ENCODE data around the gene EPB41L4A.
"Not testable (repeated sequence)": the region's sequence is repeated elsewhere in the genome, so short reads cannot be mapped to it uniquely, and the experiment has no call there.

The EPB41L4A gene

DNA sequence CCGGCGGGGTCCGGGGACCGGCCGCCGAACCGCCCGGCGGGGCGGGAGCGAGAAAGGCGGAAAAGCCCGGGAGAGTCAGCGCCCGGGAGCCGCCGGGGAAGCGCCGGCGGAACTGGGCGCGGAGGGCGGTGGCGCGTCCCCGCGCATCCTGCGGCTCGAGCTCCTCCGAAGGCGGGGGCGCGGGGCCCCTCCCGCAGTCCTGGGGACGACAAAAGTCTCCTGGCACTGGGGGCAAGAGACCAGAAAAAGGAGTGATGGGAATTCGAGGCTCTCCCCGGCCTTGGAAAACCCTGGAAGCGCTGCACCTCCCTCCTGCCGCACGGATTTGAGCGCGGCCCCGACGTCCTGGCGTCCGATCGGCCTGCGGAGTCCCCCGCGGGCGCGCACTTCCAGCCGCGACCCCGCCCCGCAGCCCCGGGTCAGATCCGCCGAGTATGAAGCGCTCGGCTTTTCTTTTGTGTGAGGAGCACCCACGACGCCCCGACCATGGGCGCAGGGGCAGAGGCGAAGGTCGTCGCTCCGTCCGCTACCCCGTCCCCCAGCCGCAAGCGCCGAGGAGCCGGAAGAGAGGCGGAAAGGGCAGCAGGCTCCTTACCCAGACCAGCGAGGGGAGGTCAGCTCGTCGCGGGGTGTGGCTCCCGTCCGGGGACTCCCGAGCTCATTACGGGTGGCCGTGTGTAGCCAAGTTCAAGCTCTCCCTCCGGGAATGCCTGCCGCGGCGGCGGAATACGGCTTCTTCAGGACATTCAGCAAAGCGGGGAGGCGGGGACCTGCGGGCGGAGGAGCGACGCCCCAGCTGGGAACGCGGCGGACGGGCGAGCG lies at the start of gene EPB41L4A:
EPB41L4A (minus strand) TSS at position 114 of the 822 bp plus-strand sequence. CDS start 238 bp downstream, outside the sequence.
- no peak for DNase-seq

GRCh38 chr5:112467485-112467884 lies 48.4 kb upstream of the EPB41L4A start:
- no peak for DNase-seq

DNA sequence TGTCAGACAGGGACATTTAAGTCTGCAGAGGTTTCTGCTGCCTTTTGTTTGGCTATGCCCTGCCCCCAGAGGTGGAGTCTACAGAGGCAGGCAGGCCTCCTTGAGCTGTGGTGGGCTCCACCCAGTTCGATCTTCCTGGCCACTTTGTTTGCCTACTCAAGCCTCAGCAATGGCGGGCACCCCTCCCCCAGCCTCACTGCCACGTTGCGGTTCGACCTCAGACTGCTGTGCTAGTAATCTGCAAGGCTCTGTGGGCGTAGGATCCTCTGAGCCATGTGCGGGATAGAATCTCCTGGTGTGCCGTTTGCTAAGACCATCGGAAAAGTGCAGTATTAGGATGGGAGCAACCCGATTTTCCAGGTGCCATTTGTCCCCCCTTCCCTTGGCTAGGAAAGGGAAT lies 47.2 kb upstream of the EPB41L4A start:
- not testable (repeated sequence) for DNase-seq

- not testable (repeated sequence) for DNase-seq
Observed at GRCh38 chr5:112447187-112447760, 28.2 kb upstream of the EPB41L4A start.

- DNase-seq = no peak
Observed at GRCh38 chr5:112445626-112446350, 26.7 kb upstream of the EPB41L4A start.

GRCh38 chr5:112443932-112444331 lies 24.9 kb upstream of the EPB41L4A start:
- DNase-seq = not testable (repeated sequence)

DNA sequence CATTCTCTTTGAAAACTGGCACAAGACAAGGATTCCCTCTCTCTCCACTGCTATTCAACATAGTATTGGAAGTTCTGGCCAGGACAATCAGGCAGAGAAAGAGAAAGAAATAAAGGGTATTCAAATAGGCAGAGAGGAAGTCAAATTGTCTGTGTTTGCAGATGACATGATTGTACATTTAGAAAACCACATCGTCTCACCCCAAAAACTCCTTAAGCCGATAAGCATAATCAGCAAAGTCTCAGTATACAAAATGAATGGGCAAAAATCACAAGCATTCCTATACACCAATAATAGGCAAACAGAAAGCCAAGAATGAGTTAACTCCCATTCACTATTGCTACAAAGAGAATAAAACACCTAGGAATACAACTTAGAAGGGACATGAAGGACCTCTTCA lies 21.0 kb upstream of the EPB41L4A start:
- DNase-seq = no peak

GRCh38 chr5:112436144-112436543 lies 17.1 kb upstream of the EPB41L4A start:
- no peak for DNase-seq

GRCh38 chr5:112434641-112435040 lies 15.6 kb upstream of the EPB41L4A start:
- DNase-seq = no peak

DNA sequence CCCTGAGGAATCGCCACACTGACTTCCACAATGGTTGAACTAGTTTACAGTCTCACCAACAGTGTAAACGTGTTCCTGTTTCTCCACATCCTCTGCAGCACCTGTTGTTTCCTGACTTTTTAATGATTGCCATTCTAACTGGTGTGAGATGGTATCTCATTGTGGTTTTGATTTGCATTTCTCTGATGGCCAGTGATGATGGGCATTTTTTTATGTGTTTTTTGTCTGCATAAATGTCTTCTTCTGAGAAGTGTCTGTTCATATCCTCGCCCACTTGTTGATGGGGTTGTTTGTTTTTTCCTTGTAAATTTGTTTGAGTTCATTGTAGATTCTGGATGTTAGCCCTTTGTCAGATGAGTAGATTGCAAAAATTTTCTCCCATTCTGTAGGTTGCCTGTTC lies 7.1 kb upstream of the EPB41L4A start:
- DNase-seq = not testable (repeated sequence)

DNA sequence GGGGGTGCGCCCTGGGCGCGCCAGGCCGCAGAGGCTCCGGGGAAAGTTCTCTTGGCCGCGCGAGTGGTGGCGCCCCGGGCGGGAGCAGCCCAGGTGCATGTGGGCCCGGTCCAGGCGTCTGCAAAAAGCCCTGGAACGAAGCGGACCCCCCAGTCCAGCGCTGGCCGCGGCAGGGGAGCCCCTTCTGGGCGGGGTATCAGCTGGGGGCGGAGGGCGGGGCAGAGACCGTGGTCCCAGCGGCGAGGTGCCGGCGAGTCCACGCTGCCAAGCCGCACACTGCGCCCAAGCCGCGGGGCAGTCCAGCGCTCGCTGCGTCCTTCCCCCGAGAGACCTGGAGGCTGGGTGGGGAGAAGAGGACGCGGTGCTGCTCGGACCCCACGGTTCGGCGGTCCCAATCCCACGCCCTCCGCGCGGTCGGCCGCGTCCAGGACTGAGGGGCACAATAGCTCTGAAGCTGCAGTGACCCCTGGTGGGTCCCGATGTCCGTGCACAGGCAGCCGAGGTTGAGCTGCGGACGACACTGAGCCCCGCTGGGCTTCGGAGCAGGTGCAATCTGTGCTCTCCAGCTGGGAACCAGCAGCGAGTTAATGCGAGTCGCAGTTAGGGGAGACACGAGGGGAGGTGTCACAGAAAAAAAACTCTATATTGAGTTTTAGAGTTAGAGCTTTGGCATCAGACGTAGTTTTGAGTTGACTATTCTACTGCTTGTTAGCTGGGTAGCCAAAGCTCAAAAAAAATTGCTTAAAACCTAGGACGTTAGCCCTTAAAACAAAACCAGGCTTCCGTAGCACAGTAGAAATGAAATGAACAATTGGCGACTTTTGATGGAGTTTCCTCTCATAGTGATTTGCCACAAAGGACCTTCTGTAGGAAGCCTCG lies 1.1 kb upstream of the EPB41L4A start:
- DNase-seq = no peak

DNA sequence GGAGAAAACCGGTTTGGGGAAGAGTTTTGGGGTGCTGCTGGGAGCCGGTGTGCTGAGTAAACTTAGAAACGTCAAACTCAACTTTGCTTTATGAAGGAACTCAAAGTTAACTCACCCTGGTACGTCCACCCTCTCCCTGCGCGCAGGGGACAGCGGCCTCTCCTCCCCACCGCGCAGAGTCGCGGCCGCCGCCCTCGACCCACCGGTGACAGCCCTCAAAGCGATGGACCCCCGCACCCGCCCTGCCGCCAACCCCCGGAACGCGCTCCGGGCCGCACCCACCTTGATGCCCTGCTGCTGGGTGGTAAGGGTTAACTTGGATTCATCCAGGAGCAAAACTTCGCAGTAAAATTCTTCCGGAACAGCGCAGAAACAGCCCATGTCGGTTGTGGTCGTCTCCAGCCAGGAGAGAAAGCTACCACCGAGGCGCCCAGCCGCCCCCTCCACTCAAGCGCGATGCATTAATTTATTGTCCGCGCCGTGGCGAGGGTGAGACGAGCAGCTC lies 366 bp downstream of the EPB41L4A start:
- DNase-seq = no peak

DNA sequence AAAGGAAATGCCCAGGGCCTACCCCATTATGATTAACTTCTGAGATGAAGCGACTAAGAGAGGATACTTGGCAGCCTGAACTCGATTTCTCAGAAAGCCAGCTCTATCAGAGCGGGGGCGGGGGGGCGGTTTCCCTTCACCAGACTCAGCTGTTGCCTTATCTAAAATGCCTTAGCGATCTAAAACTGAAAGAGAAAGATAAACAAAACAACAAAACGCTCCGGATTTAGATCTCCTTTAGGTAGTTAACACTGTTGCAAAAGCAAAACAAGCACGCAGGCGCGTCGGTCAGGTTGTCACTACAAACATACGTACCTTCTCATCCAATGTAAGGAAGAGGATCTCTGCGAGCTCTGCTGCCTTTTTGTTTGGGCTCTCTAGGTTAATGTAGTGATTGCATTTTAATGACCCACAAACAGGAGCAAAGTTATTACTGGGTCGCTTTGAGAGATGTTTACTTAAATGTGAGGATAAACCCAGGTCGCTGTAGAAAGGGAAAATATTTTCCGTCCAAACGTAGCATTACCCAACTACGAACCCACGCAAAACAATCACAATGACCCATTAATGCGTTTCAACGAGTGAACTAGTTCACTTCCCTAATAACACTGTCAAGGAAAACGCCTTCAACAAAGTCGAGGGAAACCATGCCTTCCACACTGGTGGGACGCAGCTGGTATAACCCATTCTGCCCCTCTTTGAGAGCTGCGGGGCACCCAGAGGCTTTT lies 982 bp downstream of the EPB41L4A start:
- DNase-seq = peak; percentile 25 to 29

DNA sequence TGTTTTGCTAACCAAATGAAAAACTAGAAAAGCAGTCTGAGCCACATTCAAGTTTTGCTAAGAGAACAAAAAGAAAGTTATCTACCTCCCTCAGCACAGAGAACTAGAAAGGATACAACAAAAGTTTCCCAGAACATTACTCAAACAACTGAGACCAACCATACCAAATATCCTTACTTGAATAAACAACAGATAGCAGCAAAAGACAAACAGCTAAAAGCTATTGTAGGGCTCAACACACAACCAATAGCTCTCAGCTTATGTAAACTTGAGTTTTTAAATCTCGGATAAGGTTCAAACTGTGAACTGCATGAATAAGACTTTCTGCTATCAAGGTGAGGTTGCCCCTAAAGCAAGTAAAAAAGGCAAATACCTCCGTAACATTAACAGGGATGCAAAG lies 3.5 kb downstream of the EPB41L4A start:
- DNase-seq = no peak

GRCh38 chr5:112413611-112414010 lies 5.5 kb downstream of the EPB41L4A start:
- no peak for DNase-seq

DNA sequence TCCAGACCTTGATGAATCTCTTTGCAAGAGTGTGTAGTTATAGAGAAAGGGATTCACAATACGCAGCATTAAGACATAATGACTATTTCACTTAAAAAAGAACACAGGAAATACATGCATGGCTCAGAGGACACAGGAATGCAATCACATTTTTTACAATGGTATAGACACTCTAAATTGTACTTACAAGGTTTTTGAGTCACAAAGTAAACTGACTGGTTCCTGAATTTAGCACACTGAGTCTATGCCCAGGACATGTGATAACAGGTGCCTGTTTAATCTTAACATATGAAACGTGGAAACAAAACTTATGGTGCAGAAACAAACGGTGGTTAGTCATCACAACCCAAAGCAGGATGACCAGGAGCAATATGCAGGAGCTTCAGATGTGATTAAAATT lies 6.7 kb downstream of the EPB41L4A start:
- DNase-seq = no peak

DNA sequence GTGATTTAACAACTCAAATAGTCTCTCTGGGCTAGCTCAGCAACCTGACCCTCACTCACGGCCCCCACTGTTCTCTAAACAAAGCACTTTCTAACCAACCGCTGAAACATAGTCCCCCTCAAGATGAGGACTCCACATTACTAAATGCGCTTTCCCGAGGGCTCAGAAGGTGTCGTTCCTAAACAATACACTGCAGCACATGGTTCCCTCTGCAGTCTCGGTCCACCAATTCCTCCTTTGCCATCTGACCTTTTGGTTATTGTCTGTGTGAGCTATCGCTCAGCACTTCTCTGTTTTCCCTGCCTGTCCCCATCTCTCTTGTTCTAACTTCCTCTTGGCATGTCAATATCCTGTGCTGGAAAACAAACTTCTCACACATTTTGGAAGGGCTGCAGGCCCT lies 7.2 kb downstream of the EPB41L4A start:
- no peak for DNase-seq

- DNase-seq = no peak
Observed at GRCh38 chr5:112407666-112408065, 11.4 kb downstream of the EPB41L4A start.

DNA sequence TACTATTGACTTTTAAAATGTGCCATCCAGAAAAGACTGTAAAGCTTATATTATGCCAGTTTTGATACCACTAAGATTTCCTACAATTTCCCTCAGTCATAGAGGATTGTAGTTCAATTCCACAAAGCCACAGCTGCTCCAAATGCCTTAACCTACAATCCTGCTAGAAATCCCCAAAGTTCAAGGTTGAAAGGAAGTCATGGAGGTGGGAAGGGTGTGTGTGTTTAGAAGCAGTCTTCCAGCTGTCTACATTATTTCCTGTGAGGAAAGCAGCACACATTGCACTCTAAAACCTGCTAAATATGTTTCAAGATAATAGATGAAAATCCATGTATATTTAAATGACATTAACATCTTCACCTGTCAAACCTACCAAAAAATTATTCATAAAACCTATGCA lies 11.8 kb downstream of the EPB41L4A start:
- no peak for DNase-seq

- DNase-seq = no peak
Observed at GRCh38 chr5:112403069-112403468, 16.0 kb downstream of the EPB41L4A start.

DNA sequence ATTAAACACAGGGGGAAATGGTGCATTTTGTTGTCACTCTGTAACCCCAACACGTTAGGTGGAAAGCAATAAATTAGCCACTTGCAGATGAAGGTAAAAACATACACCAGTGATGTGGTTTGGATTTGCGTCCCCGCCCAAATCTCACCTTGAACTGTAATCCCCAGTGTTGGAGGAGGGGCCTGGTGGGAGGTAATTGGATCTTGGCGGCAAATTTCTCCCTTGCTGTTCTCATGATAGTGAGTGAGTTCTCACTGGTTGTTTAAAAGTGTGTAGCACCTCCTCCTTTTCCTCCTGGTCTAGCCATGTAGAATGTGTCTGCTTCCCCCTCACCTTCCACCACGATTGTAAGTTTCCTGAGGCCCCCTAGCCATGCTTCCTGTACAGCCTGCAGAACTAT lies 17.2 kb downstream of the EPB41L4A start:
- DNase-seq = no peak

DNA sequence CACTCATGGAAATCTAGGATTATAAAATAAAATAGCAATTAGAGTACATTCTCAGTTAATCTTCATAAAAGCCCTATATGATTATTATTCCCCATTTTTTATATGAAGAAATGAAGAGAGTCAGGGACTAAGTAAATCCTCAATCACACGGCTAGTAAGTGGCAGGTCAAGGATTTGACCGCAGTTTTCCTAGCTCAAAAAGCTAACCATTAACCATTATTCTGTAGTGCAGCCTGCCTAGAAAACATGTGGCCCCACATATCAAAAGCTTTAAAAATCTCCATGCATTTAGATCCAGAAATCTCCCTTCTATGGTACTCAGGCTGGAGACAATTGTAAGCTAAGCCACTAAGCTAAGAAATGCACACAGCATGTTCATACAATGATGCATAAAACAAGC lies 21.4 kb downstream of the EPB41L4A start:
- DNase-seq = no peak

Data from activated CD4-positive, alpha-beta T cell treated with anti-CD3 and anti-CD28 coated beads for 4 hours (primary cell).